HepG2 (cell line): ENCODE results near the gene PDE4C. TPM values are rescaled to one million over a fixed set of nuclear protein-coding genes. Genes with fewer than 3 reads are reported as not detected.

ENCODE experiments used
- HNRNPLL ChIP-seq: fragments of 200-400 bp; formaldehyde crosslinking; IDR thresholded peaks from 2 replicates; pipeline ENCODE4 v1.6.1; 2017; ENCODE audit warnings: mild to moderate bottlenecking, low read depth, low read length; ENCODE audit not compliant: poor library complexity, severe bottlenecking
- HOXA9 ChIP-seq: sonication (generic); formaldehyde crosslinking; IDR thresholded peaks from 2 replicates; pipeline ENCODE4 v1.8.1; 2022; ENCODE audit warnings: missing genetic modification reagents, mild to moderate bottlenecking, moderate library complexity, borderline replicate concordance
- JUN ChIP-seq: sonication (generic); formaldehyde crosslinking; IDR thresholded peaks from 2 replicates; pipeline ENCODE4 v1.4.0; 2020; ENCODE audit warnings: mild to moderate bottlenecking, missing genetic modification reagents
- KDM1A ChIP-seq: IDR thresholded peaks from 2 replicates; pipeline ENCODE4 v1.6.1; 2016; ENCODE audit warnings: missing compliant biosample characterization
- MED13 ChIP-seq: sonication (generic); formaldehyde crosslinking; IDR thresholded peaks from 2 replicates; pipeline ENCODE4 v1.5.0; 2020; ENCODE audit warnings: missing genetic modification reagents
- RXRB ChIP-seq: IDR thresholded peaks from 2 replicates; pipeline ENCODE4 v1.6.1; 2016; ENCODE audit warnings: borderline replicate concordance, missing genetic modification reagents, missing compliant biosample characterization
- SMAD1 ChIP-seq: sonication (generic); formaldehyde crosslinking; IDR thresholded peaks from 2 replicates; pipeline ENCODE4 v1.4.0; 2020; ENCODE audit warnings: missing genetic modification reagents, low read depth, mild to moderate bottlenecking, borderline replicate concordance
- SNAPC2 ChIP-seq: sonication (generic); formaldehyde crosslinking; IDR thresholded peaks from 2 replicates; pipeline ENCODE4 v1.8.1; 2022; ENCODE audit warnings: mild to moderate bottlenecking, missing genetic modification reagents
- TBL1XR1 ChIP-seq: fragments of 150-350 bp; IDR thresholded peaks from 2 replicates; pipeline ENCODE4 v1.6.1; 2014; ENCODE audit warnings: borderline replicate concordance, low read length; ENCODE audit not compliant: partially characterized antibody
- XRCC5 ChIP-seq: fragments of 200-400 bp; formaldehyde crosslinking; optimal IDR thresholded peaks from 2 replicates; pipeline ENCODE3; 2017; ENCODE audit warnings: mild to moderate bottlenecking, low read length
- ZMYM2 ChIP-seq: sonication (generic); formaldehyde crosslinking; IDR thresholded peaks from 2 replicates; pipeline ENCODE4 v1.8.0; 2022; ENCODE audit warnings: mild to moderate bottlenecking, missing genetic modification reagents
- ZNF224 ChIP-seq: sonication (generic); formaldehyde crosslinking; IDR thresholded peaks from 2 replicates; pipeline ENCODE4 v1.5.0; 2020; ENCODE audit warnings: mild to moderate bottlenecking, missing genetic modification reagents
- ZNF343 ChIP-seq: sonication (generic); formaldehyde crosslinking; IDR thresholded peaks from 2 replicates; pipeline ENCODE4 v1.4.0; 2020; ENCODE audit warnings: mild to moderate bottlenecking, missing genetic modification reagents
- ZNF367 ChIP-seq: sonication (generic); formaldehyde crosslinking; IDR thresholded peaks from 2 replicates; pipeline ENCODE4 v1.4.0; 2020; ENCODE audit warnings: missing genetic modification reagents, borderline replicate concordance
- ZNF501 ChIP-seq: sonication (generic); formaldehyde crosslinking; IDR thresholded peaks from 2 replicates; pipeline ENCODE4 v1.5.1; 2020; ENCODE audit warnings: mild to moderate bottlenecking, moderate library complexity, missing genetic modification reagents
- ZNF562 ChIP-seq: sonication (generic); formaldehyde crosslinking; IDR thresholded peaks from 2 replicates; pipeline ENCODE4 v1.8.0; 2022; ENCODE audit warnings: missing genetic modification reagents, borderline replicate concordance
- ZNF678 ChIP-seq: sonication (generic); formaldehyde crosslinking; IDR thresholded peaks from 2 replicates; pipeline ENCODE4 v1.4.0; 2020; ENCODE audit warnings: mild to moderate bottlenecking, missing genetic modification reagents
- ZNF768 ChIP-seq: sonication (generic); formaldehyde crosslinking; IDR thresholded peaks from 2 replicates; pipeline ENCODE4 v1.4.0; 2020; ENCODE audit warnings: missing genetic modification reagents
- polyA plus RNA-seq, 8 experiments: library from polyadenylated mRNA; depleted of rRNA in 3 of 8; stranded (reverse) in 7 of 8; unstranded in 1 of 8; fragments of >200 nt; fragmentation: Illumina TruSeq in 4 of 8; extraction: Trizol in 4 of 8; gene quantifications; 2 replicates each; pipeline versions ENCODE4 v1.2.1 to v1.2.3, GENCODE V29; 2011 to 2016; ENCODE audit warnings: low read depth in 4 of 8, missing spikeins in 1 of 8, mixed read lengths in 1 of 8; ENCODE audit not compliant: insufficient read depth in 1 of 8
- total RNA-seq, 5 experiments: library from RNA; depleted of rRNA; stranded (reverse); fragments of >200 nt; fragmentation: Illumina TruSeq; extraction: Trizol; gene quantifications; 2 replicates each; pipeline ENCODE4 v1.2.3, GENCODE V29; 2016; ENCODE audit warnings: low read depth in 1 of 5
- TF ChIP-seq, protein P1 (sequence below): sonication (generic); formaldehyde crosslinking; IDR thresholded peaks from 2 replicates; pipeline ENCODE4 v1.5.0; 2020; ENCODE audit warnings: missing genetic modification reagents
- TF ChIP-seq, protein P2 (sequence below): sonication (generic); formaldehyde crosslinking; IDR thresholded peaks from 2 replicates; pipeline ENCODE4 v1.5.1; 2020; ENCODE audit warnings: missing genetic modification reagents, mild to moderate bottlenecking, borderline replicate concordance
- TF ChIP-seq, protein P3 (sequence below): sonication (generic); formaldehyde crosslinking; conservative IDR thresholded peaks from 2 replicates; pipeline ENCODE4 v1.4.0; 2020; ENCODE audit warnings: mild to moderate bottlenecking, missing genetic modification reagents, moderate library complexity
- TF ChIP-seq, protein P4 (sequence below): IDR thresholded peaks from 2 replicates; pipeline ENCODE4 v1.6.1; 2016; ENCODE audit warnings: missing biosample characterization, missing genetic modification reagents, low read depth

Gene PDE4C
- total and polyA plus RNA-seq, 2 of the 13 experiments (the other 11 are each of a cell fraction or from before 2014, with no cell fraction given) = 1.4 to 14.0 TPM

DNA sequence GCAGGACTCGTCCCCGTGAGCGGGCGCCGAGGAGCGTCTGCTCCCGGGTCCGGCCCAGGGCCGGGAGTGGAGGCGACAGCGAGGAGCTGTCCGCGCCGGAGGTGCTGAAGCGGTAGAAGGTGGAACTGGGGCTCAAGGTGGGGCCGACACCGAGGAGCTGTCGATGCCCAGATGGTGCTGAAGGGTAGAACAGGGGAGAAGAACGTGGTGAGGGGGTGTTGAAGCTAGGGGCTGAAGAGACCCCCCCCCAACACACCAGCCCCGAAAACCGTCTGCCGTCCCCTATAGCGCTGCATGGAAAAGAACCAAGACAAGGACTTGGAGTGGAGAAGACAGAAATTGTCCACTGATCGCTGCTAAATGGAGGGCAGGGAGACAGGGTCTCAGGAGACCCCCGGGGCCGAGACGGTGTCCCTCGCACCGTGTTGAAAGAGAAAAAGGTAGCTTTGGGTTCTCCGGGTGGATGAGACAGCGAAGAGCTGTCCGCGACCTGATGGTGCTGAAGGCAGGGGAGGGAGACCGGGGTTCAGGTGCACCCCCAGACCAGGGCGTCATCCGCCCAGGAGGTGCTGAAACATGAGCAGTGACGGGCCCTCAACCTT, 7.1 kb upstream of the PDE4C start (continued):
- TF ChIP-seq, protein P1, sequence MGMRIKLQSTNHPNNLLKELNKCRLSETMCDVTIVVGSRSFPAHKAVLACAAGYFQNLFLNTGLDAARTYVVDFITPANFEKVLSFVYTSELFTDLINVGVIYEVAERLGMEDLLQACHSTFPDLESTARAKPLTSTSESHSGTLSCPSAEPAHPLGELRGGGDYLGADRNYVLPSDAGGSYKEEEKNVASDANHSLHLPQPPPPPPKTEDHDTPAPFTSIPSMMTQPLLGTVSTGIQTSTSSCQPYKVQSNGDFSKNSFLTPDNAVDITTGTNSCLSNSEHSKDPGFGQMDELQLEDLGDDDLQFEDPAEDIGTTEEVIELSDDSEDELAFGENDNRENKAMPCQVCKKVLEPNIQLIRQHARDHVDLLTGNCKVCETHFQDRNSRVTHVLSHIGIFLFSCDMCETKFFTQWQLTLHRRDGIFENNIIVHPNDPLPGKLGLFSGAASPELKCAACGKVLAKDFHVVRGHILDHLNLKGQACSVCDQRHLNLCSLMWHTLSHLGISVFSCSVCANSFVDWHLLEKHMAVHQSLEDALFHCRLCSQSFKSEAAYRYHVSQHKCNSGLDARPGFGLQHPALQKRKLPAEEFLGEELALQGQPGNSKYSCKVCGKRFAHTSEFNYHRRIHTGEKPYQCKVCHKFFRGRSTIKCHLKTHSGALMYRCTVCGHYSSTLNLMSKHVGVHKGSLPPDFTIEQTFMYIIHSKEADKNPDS (CRISPR knock-in tag) = peak; percentile 76; the same call in 1 of the 2 replicates
- TF ChIP-seq, protein P2, sequence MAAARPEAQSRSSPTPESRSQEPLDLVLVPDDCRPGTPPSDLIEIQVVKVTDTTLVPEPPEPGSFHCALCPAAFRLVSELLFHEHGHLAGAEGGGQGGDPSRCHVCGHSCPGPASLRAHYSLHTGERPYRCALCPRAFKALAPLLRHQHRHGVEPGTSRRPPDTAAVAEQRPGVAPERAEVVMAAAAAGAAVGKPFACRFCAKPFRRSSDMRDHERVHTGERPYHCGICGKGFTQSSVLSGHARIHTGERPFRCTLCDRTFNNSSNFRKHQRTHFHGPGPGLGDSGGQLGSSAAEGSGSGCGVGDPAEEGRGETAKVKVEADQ (CRISPR knock-in tag) = peak; percentile 89; the same call in 1 of the 2 replicates
- TF ChIP-seq TBL1XR1 (no peak), ZNF501 (CRISPR knock-in tag) (peak; percentile 85), HNRNPLL (peak; percentile 37), HOXA9 (CRISPR knock-in tag) (peak; percentile 92; the same call in 1 of the 2 replicates), JUN (no peak), MED13 (peak; percentile 73), KDM1A (0 out of 2 replicates have a peak, but pooled peaks have one; percentile 48), ZNF768 (CRISPR knock-in tag) (peak; percentile 75), SMAD1 (CRISPR knock-in tag) (peak; percentile 48; the same call in 1 of the 2 replicates), ZMYM2 (CRISPR knock-in tag) (0 out of 2 replicates have a peak, but pooled peaks have one; percentile 15), SNAPC2 (CRISPR knock-in tag) (0 out of 2 replicates have a peak, but pooled peaks have one; percentile 22), XRCC5 (peak; percentile 74), ZNF562 (CRISPR knock-in tag) (no peak), ZNF343 (0 out of 2 replicates have a peak, but pooled peaks have one; percentile 39), ZNF678 (CRISPR knock-in tag) (peak; percentile 89; the same call in 1 of the 2 replicates), ZNF224 (CRISPR knock-in tag) (0 out of 2 replicates have a peak, but pooled peaks have one; percentile 81), ZNF367 (CRISPR knock-in tag) (peak; percentile 68; the same call in 1 of the 2 replicates), RXRB (CRISPR knock-in tag) (peak; percentile 78)
- TF ChIP-seq, protein P3, sequence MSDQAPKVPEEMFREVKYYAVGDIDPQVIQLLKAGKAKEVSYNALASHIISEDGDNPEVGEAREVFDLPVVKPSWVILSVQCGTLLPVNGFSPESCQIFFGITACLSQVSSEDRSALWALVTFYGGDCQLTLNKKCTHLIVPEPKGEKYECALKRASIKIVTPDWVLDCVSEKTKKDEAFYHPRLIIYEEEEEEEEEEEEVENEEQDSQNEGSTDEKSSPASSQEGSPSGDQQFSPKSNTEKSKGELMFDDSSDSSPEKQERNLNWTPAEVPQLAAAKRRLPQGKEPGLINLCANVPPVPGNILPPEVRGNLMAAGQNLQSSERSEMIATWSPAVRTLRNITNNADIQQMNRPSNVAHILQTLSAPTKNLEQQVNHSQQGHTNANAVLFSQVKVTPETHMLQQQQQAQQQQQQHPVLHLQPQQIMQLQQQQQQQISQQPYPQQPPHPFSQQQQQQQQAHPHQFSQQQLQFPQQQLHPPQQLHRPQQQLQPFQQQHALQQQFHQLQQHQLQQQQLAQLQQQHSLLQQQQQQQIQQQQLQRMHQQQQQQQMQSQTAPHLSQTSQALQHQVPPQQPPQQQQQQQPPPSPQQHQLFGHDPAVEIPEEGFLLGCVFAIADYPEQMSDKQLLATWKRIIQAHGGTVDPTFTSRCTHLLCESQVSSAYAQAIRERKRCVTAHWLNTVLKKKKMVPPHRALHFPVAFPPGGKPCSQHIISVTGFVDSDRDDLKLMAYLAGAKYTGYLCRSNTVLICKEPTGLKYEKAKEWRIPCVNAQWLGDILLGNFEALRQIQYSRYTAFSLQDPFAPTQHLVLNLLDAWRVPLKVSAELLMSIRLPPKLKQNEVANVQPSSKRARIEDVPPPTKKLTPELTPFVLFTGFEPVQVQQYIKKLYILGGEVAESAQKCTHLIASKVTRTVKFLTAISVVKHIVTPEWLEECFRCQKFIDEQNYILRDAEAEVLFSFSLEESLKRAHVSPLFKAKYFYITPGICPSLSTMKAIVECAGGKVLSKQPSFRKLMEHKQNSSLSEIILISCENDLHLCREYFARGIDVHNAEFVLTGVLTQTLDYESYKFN = 0 out of 2 replicates have a peak, but pooled peaks have one; percentile 30
- TF ChIP-seq, protein P4, sequence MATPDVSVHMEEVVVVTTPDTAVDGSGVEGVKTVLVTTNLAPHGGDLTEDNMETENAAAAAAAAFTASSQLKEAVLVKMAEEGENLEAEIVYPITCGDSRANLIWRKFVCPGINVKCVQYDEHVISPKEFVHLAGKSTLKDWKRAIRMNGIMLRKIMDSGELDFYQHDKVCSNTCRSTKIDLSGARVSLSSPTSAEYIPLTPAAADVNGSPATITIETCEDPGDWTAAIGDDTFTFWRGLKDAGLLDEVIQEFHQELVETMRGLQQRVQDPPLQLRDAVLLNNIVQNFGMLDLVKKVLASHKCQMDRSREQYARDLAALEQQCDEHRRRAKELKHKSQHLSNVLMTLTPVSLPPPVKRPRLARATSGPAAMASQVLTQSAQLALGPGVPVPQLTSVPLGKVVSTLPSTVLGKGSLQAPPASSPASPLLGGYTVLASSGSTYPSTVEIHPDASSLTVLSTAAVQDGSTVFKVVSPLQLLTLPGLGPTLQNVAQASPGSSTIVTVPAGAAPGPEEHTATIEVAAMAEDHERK (CRISPR knock-in tag) = no peak
